GM11168 (cell line): Measurements from ENCODE around the gene ABL2.
"Not testable (repeated sequence)": the region's sequence is repeated elsewhere in the genome, so short reads cannot be mapped to it uniquely, and the experiment has no call there.

ENCODE experiments used
- in situ Hi-C: fragments of 300-500 bp; cut with MboI; formaldehyde crosslinking; loops from one replicate; pipeline ENCODE4 v1.12.0; 2022; ENCODE audit warnings: low sequenced_read_pairs; ENCODE audit not compliant: unreplicated experiment

ABL2 gene

GRCh38 chr1:179229214-179230140 is at the start of gene ABL2:
TSS of gene ABL2 (minus strand) at chr1:179229677. CDS start at chr1:179229397, 280 bp downstream.
- in situ Hi-C loops: no loop called here

GRCh38 chr1:179278920-179279319 is 49.4 kb upstream of the ABL2 start:
- in situ Hi-C loops: no loop called here

GRCh38 chr1:179274424-179274823 is 44.9 kb upstream of the ABL2 start:
- in situ Hi-C loops: not testable (repeated sequence)

DNA sequence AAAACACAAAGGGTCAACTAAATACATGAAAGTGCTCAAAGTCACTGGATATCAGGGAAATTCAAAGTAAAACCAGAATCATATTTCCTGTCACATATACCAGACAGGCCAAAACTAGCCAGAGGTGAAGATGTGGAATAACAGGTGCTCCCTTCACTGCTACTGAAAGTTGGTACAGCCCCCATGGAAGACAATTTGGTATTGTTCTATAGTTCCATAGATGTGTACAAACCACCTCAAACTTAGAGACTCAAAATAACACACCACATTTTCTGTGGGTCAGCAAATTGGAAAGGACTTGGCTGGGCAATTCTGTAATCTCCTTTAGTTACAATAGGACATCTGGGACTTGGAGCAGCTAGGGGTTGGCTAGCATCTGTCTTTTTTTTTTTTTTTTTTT is 39.6 kb upstream of the ABL2 start:
- in situ Hi-C loops: no loop called here

GRCh38 chr1:179264507-179264906 is 35.0 kb upstream of the ABL2 start:
- in situ Hi-C loops: no loop called here

DNA sequence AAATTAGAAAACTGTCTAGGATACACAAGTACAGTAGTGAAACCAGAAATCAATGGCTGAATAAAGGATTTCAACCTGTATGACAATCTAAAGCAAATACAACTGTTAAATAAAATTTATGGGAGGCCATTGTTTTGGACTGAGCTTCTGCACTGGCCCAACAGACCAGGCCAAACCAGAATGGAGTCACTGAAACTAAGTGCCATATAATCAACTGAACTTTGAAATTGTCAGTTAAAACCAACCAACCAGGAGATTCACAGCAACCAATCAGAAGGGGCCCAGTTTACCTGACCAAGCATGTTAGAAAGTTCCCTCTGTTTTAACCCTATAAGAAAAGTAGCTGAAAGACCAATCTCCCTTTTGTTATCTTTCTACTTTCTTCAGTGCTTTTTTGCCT is 33.6 kb upstream of the ABL2 start:
- in situ Hi-C loops: no loop called here

DNA sequence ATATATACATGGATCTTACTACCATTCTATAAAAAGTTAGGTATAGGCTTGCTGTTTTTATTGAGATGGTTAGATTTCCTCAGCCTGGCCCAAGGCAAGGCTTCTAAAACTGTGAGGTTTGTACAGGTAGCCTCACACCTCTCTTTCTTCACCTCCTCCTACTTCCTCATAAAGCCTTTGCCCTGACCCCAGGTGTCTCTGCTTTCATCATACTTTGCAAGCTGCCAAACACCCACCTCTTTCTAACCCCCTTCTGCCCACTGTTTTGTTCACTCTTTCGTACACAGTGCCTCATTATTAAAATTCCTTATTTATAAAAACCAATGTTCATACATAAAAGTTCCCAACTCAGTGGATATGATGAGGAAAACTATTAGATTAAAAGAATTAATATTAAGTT is 32.7 kb upstream of the ABL2 start:
- in situ Hi-C loops: no loop called here

DNA sequence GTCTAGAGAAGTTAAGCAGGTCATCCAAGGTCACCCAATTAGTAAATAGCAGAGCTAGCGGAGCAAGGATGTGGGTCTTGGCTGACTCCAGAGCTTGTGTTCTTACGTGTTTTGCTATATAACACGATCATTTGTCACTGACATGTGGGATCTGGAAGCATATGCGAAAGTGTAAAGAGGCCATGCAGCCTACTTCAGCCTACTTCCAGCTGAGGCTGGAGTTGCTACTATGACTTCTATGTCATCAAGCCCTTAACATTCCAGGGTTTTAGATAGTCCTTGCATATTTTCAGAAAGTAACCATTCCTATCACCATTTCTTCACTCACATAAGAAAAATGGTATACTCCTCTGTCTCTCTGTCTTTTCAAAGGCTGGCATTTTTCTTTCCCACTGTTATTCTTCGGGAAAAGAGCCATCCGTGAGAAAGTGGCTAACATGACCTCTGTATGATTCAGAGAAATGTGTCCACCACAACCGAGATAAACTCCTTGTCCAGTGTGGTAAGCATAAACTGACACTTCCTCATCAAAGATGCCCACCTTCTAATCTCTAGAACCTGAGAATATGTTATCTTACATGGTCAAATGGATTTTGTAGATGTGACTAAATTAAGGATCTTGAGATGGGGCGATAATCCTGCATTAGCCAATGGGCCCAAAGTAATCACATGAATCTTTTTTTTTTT is 24.0 kb upstream of the ABL2 start:
- in situ Hi-C loops: no loop called here

- in situ Hi-C loops: no loop called here
These were observed 23.1 kb upstream of the ABL2 start for GRCh38 chr1:179252606-179253005.

- in situ Hi-C loops: no loop called here
These were observed 22.2 kb upstream of the ABL2 start for GRCh38 chr1:179251675-179252074.

DNA sequence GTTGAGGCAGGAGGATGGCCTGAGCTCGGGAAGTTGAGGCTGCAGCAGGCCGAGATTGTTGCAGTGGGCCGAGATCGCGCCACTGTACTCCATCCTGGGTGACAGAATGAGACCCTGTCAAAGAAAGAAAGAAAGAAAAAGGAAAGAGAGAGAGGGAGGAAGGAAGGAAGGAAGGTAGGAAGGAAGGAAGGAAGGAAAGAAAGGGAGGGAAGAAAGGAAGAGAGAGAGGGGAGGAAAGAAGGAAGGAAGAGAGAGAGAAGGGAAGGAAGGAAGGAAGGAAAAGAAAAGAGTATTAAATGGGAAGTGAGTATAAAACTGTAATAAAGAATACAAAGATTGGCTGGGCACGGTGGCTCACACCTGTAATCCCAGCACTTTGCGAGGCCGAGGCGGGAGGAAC is 18.4 kb upstream of the ABL2 start:
- in situ Hi-C loops: no loop called here

DNA sequence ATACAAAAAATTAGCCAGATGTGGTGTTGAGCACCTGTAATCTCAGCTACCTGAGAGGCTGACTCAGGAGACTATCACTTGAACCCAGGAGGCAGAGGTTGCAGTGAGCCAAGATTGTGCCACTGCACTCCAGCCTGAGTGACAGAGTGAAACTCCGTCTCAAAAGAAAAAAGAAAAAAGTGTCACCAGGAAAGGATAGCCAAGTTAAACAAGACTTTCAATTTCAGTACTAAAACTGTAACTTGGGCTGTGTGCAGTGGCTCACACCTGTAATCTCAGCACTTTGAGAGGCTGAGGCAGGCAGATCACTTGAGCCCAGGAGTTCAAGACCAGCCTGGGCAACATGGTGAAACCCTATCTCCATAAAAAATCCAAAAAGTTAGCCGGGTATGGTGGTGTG is 15.9 kb upstream of the ABL2 start:
- in situ Hi-C loops: not testable (repeated sequence)

GRCh38 chr1:179241530-179242097 is 12.1 kb upstream of the ABL2 start:
- in situ Hi-C loops: no loop called here

GRCh38 chr1:179237222-179237621 is 7.7 kb upstream of the ABL2 start:
- in situ Hi-C loops: no loop called here

- in situ Hi-C loops: no loop called here
These were observed 5.4 kb upstream of the ABL2 start for GRCh38 chr1:179234863-179235262.

- in situ Hi-C loops: no loop called here
These were observed 2.4 kb upstream of the ABL2 start for GRCh38 chr1:179231923-179232322.

DNA sequence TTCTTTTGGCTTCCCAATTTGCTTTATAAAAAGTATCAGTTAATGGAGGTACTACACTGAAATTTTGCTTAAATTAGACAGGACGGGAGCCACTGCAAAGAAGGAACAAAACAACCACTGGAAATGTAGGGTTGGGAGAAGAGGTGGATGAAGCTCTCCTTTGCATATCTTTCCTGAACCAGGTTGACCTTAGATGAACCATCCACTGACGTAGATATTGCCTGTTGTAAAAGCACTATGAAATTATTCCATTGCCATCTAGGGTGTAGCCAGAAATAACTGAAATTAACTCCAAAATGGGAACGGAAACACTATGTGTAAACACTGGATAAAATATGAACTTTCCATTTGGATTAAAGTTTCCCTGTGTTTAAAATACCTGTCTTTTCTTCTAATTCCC is 1.2 kb upstream of the ABL2 start:
- in situ Hi-C loops: no loop called here

GRCh38 chr1:179230251-179230650 is 774 bp upstream of the ABL2 start:
- in situ Hi-C loops: no loop called here

GRCh38 chr1:179228783-179229213 is 679 bp downstream of the ABL2 start:
- in situ Hi-C loops: no loop called here

GRCh38 chr1:179226738-179227137 is 2.7 kb downstream of the ABL2 start:
- in situ Hi-C loops: no loop called here

GRCh38 chr1:179224466-179224865 is 5.0 kb downstream of the ABL2 start:
- in situ Hi-C loops: not testable (repeated sequence)
